HG03045 (cell line): ENCODE measurements around the gene PTPRD.
"Not testable (repeated sequence)": the region's sequence is repeated elsewhere in the genome, so short reads cannot be mapped to it uniquely, and the experiment has no call there.

Experiments
- ATAC-seq: cut with Tn5 transposase; IDR thresholded peaks from one replicate; pipeline ENCODE4 v1.9.1; 2021; ENCODE audit warnings: mild to moderate bottlenecking, moderate library complexity; ENCODE audit not compliant: unreplicated experiment

PTPRD gene

GRCh38 chr9:9102295-9102694 lies 1510.5 kb downstream of the PTPRD start:
- ATAC-seq = no peak

GRCh38 chr9:9100070-9100469 lies 1512.7 kb downstream of the PTPRD start:
- ATAC-seq = no peak

GRCh38 chr9:9099646-9100045 lies 1513.2 kb downstream of the PTPRD start:
- no peak for ATAC-seq

- ATAC-seq = not testable (repeated sequence)
Observed at GRCh38 chr9:9097254-9097653, 1515.5 kb downstream of the PTPRD start.

GRCh38 chr9:9091387-9091786 lies 1521.4 kb downstream of the PTPRD start:
- ATAC-seq = no peak

GRCh38 chr9:9079473-9079872 lies 1533.3 kb downstream of the PTPRD start:
- ATAC-seq = no peak

GRCh38 chr9:9078301-9078700 lies 1534.5 kb downstream of the PTPRD start:
- ATAC-seq = no peak

GRCh38 chr9:9061627-9062026 lies 1551.2 kb downstream of the PTPRD start:
- no peak for ATAC-seq

GRCh38 chr9:9054354-9054992 lies 1558.3 kb downstream of the PTPRD start:
- ATAC-seq = no peak

- no peak for ATAC-seq
Observed at GRCh38 chr9:9045572-9045971, 1567.2 kb downstream of the PTPRD start.

- ATAC-seq = no peak
Observed at GRCh38 chr9:9045072-9045471, 1567.7 kb downstream of the PTPRD start.

- ATAC-seq = not testable (repeated sequence)
Observed at GRCh38 chr9:9043788-9044187, 1569.0 kb downstream of the PTPRD start.

GRCh38 chr9:9041756-9042155 lies 1571.0 kb downstream of the PTPRD start:
- ATAC-seq = no peak

- ATAC-seq = no peak
Observed at GRCh38 chr9:9033022-9033421, 1579.8 kb downstream of the PTPRD start.

GRCh38 chr9:9016597-9016996 lies 1596.2 kb downstream of the PTPRD start:
- ATAC-seq = no peak

- ATAC-seq = no peak
Observed at GRCh38 chr9:9004810-9005209, 1608.0 kb downstream of the PTPRD start.

GRCh38 chr9:9002826-9003583 lies 1609.8 kb downstream of the PTPRD start:
- ATAC-seq = no peak

- ATAC-seq = no peak
Observed at GRCh38 chr9:8980496-8981013, 1632.2 kb downstream of the PTPRD start.

GRCh38 chr9:8978334-8978733 lies 1634.5 kb downstream of the PTPRD start:
- ATAC-seq = no peak

- ATAC-seq = not testable (repeated sequence)
Observed at GRCh38 chr9:8968350-8968749, 1644.5 kb downstream of the PTPRD start.

GRCh38 chr9:8963885-8964284 lies 1648.9 kb downstream of the PTPRD start:
- no peak for ATAC-seq

GRCh38 chr9:8962084-8962483 lies 1650.7 kb downstream of the PTPRD start:
- ATAC-seq = no peak
